ENCODE results near the gene KRT14. TPM values are rescaled to one million over a fixed set of nuclear protein-coding genes. Genes with fewer than 3 reads are reported as not detected.
"Not testable (repeated sequence)": the region's sequence is repeated elsewhere in the genome, so short reads cannot be mapped to it uniquely, and the experiment has no call there.

Gene KRT14
- total RNA-seq, 1 experiment from 2014 or later: not detected

GRCh38 chr17:41599680-41600079 lies 13.0 kb upstream of the KRT14 start:
- DNase-seq: no peak
- Histone ChIP-seq H3K4me3 (ENCODE audit: insufficient read depth, low read depth, low read length) (no peak overlapping the region), H3K27me3 (ENCODE audit: control insufficient read depth, insufficient read depth, low read length) (peaks cover 1% of the 10 kb centered on the region; the same call in 1 of the 2 replicates), H3K36me3 (replicated peaks; ENCODE audit: control insufficient read depth, insufficient read depth, low read length) (no peaks in the 10 kb centered on the region)

DNA sequence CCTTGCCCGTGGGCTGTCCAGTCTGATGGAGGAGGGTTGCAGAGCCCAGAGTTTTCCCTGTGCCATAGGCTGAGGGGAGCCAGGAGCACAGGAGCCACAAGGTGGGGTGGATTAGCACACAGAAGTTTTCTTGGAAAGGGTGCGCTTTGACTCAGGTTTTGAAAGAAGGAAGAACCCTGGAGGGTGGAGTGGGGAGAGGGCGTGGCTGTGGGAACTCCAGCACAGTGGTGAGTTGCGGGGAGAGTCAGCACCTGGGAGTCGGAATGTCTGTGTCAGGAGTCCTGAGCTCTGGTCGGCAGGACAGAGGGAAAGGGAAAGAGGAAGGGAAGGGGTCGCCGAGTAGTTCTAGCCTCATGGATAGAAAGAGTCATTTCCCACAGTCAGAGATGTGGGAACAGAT lies 8.9 kb upstream of the KRT14 start:
- no peak overlapping the region for H3K4me3 ChIP-seq (ENCODE audit: insufficient read depth, low read depth, low read length)
- no peaks in the 10 kb centered on the region for H3K36me3 ChIP-seq (replicated peaks; ENCODE audit: control insufficient read depth, insufficient read depth, low read length)
- DNase-seq: no peak
- peaks cover 1% of the 10 kb centered on the region; the same call in 1 of the 2 replicates for H3K27me3 ChIP-seq (ENCODE audit: control insufficient read depth, insufficient read depth, low read length)

DNA sequence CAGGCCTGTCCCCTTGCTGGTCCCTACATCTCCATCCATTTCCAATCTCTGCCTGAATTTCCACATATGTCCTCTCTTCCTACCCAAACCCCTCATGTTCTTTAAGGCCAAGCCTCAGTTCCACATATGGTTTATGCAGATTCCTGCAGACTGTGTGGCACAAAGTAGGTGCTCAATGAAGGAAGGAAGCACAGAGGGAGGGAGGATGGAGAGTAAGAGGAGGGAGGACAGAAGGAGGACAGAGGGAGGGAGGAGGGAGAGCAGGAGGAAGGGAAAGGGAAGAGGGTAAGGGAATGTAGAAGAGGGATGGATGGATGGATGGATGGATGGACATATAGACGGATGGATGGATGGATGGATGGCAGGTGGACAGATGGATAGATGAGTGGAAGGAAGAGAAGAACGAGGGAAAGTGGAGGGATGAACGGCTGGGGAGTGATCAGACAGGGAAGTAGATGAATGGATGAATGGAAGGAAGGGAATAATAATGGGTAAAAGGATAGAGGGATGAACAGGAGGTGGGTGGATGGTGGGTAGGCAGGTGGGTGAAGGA lies 7.7 kb upstream of the KRT14 start:
- Histone ChIP-seq H3K4me3 (ENCODE audit: insufficient read depth, low read depth, low read length) (no peak overlapping the region), H3K36me3 (replicated peaks; ENCODE audit: control insufficient read depth, insufficient read depth, low read length) (no peaks in the 10 kb centered on the region), H3K27me3 (ENCODE audit: control insufficient read depth, insufficient read depth, low read length) (peaks cover 1% of the 10 kb centered on the region; the same call in 1 of the 2 replicates)
- DNase-seq: no peak

- H3K36me3 ChIP-seq (replicated peaks; ENCODE audit: control insufficient read depth, insufficient read depth, low read length): no peaks in the 10 kb centered on the region
- no peak overlapping the region for H3K4me3 ChIP-seq (ENCODE audit: insufficient read depth, low read depth, low read length)
- no peak for DNase-seq
- peaks cover 1% of the 10 kb centered on the region; the same call in 1 of the 2 replicates for H3K27me3 ChIP-seq (ENCODE audit: control insufficient read depth, insufficient read depth, low read length)
Observed at GRCh38 chr17:41593306-41593981, 6.7 kb upstream of the KRT14 start.

GRCh38 chr17:41592601-41593305 lies 6.1 kb upstream of the KRT14 start:
- H3K4me3 ChIP-seq (ENCODE audit: insufficient read depth, low read depth, low read length): no peak overlapping the region

GRCh38 chr17:41589301-41589700 lies 2.6 kb upstream of the KRT14 start:
- Histone ChIP-seq H3K4me3 (ENCODE audit: insufficient read depth, low read depth, low read length) (no peak overlapping the region), H3K27me3 (ENCODE audit: control insufficient read depth, insufficient read depth, low read length) (no peaks in the 10 kb centered on the region; the same call in 1 of the 2 replicates), H3K36me3 (replicated peaks; ENCODE audit: control insufficient read depth, insufficient read depth, low read length) (no peaks in the 10 kb centered on the region)
- DNase-seq: peak; percentile 50

More at GRCh38 chr17:41592601-41593305, 6.1 kb upstream of the KRT14 start:
- no peak for DNase-seq
- H3K36me3 ChIP-seq (replicated peaks; ENCODE audit: control insufficient read depth, insufficient read depth, low read length): no peaks in the 10 kb centered on the region
- peaks cover 1% of the 10 kb centered on the region; the same call in 1 of the 2 replicates for H3K27me3 ChIP-seq (ENCODE audit: control insufficient read depth, insufficient read depth, low read length)

DNA sequence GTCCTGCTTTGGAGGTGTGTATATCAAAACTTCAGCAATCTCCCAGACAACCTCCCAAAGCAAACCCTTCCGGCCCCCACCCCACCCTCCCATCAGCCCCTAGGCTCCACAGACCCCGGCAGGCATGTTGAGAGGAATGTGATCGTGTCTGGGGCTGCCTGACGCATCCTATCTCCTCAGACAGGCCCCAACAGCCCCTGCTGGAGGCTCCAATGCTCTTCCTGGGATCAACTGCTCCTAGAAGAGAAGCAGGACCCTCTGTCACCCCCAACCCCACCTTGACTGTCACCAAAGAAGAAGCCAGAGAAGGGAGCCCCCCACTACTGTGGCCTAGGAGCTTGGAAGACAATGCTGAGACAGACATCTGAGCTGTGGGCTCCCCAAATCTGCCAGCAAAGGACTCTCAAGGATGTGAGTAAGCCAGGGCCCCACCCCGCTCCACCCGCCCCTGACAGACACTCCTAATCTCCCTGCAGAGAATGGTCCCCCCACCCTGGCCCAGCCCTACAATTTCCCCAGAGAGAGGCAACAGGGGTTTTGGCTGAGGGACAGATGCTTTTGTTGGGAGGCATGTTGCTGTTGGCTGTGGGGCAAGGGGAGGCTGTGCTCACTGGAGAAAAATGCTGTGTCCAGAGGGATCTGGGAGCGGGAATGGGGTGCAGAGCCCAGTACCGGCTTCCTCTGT lies 1.6 kb upstream of the KRT14 start:
- no peak for DNase-seq
- Histone ChIP-seq H3K4me3 (ENCODE audit: insufficient read depth, low read depth, low read length) (no peak overlapping the region), H3K36me3 (replicated peaks; ENCODE audit: control insufficient read depth, insufficient read depth, low read length) (no peaks in the 10 kb centered on the region)

DNA sequence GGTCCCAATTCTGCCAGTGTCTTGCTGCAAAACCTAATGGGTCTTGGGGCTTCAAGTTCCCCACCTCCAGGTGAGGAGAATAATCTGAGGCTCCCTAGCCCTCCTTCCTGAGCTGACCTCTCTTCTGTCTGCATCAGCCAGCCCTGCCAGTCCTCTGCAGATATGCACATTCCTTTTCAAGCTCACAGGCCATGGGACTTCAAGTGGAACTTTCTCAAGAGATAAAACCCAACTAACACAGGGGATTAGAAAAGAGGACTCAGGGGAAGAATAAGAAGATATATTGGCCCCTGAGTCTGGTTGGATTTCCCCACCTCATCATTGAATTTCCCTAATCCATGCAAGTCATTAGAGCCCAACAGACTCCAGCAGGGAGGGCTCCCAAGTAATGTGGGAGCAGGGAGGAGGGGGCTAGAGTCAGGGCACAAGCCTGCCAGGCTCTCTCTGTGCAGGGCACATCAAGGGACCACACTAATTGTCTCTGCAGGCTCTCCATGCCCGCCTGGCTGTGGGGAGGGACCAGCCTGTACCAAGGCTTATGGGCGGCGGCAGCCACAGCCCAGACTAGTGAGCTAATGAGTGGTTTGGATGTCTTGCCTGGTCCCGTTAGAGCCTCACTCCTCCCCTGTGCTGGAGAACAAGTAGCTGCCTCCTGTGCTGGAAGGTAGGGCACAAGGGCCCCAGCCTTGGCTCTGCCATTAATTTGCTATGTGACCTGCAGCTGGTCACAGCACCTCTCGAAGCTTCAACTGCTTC lies 1.2 kb downstream of the KRT14 start:
- no peak for DNase-seq
- Histone ChIP-seq H3K4me3 (ENCODE audit: insufficient read depth, low read depth, low read length) (no peak overlapping the region), H3K27me3 (ENCODE audit: control insufficient read depth, insufficient read depth, low read length) (no peaks in the 10 kb centered on the region), H3K36me3 (replicated peaks; ENCODE audit: control insufficient read depth, insufficient read depth, low read length) (no peaks in the 10 kb centered on the region)

More for the DNA sequence above, 1.6 kb upstream of the KRT14 start:
- no peaks in the 10 kb centered on the region for H3K27me3 ChIP-seq (ENCODE audit: control insufficient read depth, insufficient read depth, low read length)

DNA sequence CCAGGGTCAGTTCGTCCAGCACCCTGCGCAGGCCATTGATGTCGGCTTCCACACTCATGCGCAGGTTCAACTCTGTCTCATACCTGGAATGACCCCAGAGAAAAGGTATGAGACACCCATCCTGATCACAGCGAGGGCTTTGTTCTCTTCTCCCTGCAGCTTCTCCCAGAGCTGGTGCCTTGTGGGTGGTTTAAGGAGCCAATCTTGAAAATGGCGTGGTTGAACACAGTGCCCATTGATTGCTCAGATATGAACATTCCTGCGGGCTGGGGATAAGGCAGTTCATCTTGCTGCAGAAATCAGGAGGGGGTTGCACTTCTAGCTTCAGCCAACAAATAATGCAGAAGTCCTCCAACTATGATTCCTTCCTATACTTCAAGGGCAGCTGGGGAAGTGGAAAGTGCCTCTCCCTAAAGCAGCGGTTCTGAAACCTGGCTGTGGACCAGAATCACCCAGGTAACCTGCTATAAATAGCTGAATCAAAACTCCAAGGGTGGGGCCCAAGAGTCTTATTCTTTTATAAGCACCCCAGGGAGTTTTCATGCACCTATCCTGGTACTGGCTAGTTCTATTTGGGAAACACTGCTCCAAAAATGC lies 2.3 kb downstream of the KRT14 start:
- H3K36me3 ChIP-seq (replicated peaks; ENCODE audit: control insufficient read depth, insufficient read depth, low read length); H3K4me3 ChIP-seq (ENCODE audit: insufficient read depth, low read depth, low read length); DNase-seq: not testable (repeated sequence)

DNA sequence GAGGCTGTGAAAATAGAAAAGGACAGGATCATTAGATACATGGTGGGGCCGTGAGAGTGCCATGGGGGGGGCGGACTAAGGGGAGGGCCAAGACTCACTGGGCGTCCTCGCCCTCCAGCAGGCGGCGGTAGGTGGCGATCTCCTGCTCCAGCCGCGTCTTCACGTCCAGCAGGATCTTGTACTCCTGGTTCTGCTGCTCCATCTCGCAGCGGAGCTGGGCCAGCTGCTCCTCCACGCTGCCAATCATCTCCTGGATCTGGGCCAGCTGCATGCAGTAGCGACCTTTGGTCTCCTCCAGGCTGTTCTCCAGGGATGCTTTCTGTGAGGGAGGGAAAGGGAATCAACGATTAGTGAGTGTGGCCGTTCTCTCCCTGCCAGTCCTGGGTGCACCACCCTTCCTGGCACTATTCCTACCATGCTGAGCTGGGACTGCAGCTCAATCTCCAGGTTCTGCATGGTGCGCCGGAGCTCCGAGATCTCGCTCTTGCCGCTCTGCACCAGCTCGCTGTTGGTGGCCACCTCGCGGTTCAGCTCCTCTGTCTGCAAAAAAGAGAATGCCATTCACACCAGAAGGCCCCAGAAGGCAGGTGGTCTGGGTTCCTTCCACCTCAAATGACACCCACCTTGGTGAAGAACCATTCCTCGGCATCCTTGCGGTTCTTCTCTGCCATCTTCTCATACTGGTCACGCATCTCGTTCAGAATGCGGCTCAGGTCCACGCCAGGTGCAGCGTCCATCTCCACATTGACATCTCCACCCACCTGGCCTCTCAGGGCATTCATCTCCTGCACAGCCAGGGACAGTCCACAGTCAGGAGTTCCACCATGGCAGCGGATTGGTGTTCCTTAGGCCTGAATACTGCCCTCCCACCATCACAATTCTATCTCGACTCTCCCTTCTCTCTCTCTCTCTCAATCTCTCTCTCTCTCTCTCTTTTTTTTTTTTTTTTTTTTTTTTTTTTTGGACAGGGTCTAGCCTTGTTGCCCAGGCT lies 3.3 kb downstream of the KRT14 start:
- no peaks in the 10 kb centered on the region for H3K36me3 ChIP-seq (replicated peaks; ENCODE audit: control insufficient read depth, insufficient read depth, low read length)
- no peak for DNase-seq
- H3K27me3 ChIP-seq (ENCODE audit: control insufficient read depth, insufficient read depth, low read length): no peaks in the 10 kb centered on the region; the same call in 1 of the 2 replicates
- H3K4me3 ChIP-seq (ENCODE audit: insufficient read depth, low read depth, low read length): no peak overlapping the region

More for the DNA sequence above, 2.3 kb downstream of the KRT14 start:
- H3K27me3 ChIP-seq (ENCODE audit: control insufficient read depth, insufficient read depth, low read length): not testable (repeated sequence)

GRCh38 chr17:41582061-41582968 lies 4.4 kb downstream of the KRT14 start:
- H3K27me3 ChIP-seq (ENCODE audit: control insufficient read depth, insufficient read depth, low read length); H3K4me3 ChIP-seq (ENCODE audit: insufficient read depth, low read depth, low read length); H3K36me3 ChIP-seq (replicated peaks; ENCODE audit: control insufficient read depth, insufficient read depth, low read length); DNase-seq: not testable (repeated sequence)
